ENCODE measurements around the gene PANK1. TPM values are rescaled to one million over a fixed set of nuclear protein-coding genes. Genes with fewer than 3 reads are reported as not detected.

PANK1 gene
- total RNA-seq, 4 donors from 2014 or later = 2.0 to 5.0 (median 3.6) TPM

DNA sequence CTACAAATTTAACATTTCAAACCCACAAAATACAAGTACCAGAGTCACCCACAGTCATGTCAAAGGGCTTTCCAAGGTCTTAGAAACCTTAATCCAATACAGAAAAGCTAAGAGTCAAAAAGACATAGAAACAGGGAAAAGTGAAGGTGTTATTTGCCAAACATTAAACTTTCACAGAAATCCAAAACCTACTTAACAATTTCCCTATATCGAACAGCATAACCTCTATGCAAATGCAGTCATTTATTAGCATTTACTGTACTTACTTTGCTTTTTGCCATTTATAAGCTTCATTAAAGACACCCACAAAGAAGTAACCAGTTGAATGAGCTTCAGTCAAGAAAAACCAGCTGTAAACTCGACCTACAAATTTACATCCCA lies 1.6 kb downstream of the PANK1 start:
- TF ChIP-seq EP300 (IDR thresholded peaks at IDR 0.05) (no peak), POLR2A (IDR thresholded peaks at IDR 0.05; ENCODE audit: low read depth) (no peak)
- TF ChIP-seq, protein P1, sequence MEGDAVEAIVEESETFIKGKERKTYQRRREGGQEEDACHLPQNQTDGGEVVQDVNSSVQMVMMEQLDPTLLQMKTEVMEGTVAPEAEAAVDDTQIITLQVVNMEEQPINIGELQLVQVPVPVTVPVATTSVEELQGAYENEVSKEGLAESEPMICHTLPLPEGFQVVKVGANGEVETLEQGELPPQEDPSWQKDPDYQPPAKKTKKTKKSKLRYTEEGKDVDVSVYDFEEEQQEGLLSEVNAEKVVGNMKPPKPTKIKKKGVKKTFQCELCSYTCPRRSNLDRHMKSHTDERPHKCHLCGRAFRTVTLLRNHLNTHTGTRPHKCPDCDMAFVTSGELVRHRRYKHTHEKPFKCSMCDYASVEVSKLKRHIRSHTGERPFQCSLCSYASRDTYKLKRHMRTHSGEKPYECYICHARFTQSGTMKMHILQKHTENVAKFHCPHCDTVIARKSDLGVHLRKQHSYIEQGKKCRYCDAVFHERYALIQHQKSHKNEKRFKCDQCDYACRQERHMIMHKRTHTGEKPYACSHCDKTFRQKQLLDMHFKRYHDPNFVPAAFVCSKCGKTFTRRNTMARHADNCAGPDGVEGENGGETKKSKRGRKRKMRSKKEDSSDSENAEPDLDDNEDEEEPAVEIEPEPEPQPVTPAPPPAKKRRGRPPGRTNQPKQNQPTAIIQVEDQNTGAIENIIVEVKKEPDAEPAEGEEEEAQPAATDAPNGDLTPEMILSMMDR (IDR thresholded peaks at IDR 0.05) = no peak
- peak overlapping the region; percentile 68 to 92 (median 73) for H3K4me3 ChIP-seq
- no peak for DNase-seq (ENCODE audit: extremely low spot score)
- intact Hi-C loops (cut with DNase I) = loop anchor here (2.0 kb wide), 1 partner anchor 57 kb away; the partner anchor contains the start of gene KIF20B
- no peaks in the 10 kb centered on the region for H3K27me3 ChIP-seq
- H3K36me3 ChIP-seq = no peaks in the 10 kb centered on the region
- 5% methylated on average over 2 of the region's 2 CpGs for WGBS
- peak overlapping the region; percentile 54 to 93 (median 88) for H3K27ac ChIP-seq (replicated peaks in 1 of 4)
- H3K4me1 ChIP-seq = peaks cover 12 to 25% (median 17%) of the 10 kb centered on the region in 4 donors
- H3K9me3 ChIP-seq = no peaks in the 10 kb centered on the region

DNA sequence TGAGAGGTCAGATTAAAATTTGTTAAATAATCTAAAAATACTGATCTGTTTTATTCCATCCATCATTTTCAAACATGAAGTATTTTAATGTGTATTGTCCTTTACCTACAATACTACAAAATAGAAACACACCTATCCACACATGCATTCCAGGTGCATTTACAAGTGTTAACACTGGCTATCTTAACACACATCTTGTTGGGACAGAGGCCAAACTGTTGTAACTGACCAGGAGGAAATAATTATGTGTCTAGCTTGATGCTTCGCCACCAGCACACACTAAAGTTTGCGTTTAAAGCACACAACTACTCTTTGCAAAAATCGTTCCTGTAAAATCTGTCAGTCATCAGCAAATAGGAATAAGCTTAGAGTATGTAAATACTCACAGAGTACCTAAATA lies 2.8 kb downstream of the PANK1 start:
- H3K27ac ChIP-seq (replicated peaks in 1 of 4) = no peak overlapping the region
- DNase-seq (ENCODE audit: extremely low spot score) = no peak
- H3K4me1 ChIP-seq = peaks cover 12 to 25% (median 17%) of the 10 kb centered on the region in 4 donors
- no peak for TF ChIP-seq POLR2A (IDR thresholded peaks at IDR 0.05; ENCODE audit: low read depth)
- H3K27me3 ChIP-seq = no peaks in the 10 kb centered on the region
- intact Hi-C loops (cut with DNase I) = loop anchor here (2.0 kb wide), 1 partner anchor 59 kb away; the partner anchor contains the start of gene KIF20B
- no peak overlapping the region for H3K4me3 ChIP-seq
- H3K9me3 ChIP-seq = no peaks in the 10 kb centered on the region
- no peaks in the 10 kb centered on the region for H3K36me3 ChIP-seq
- 81% methylated on average over 3 of the region's 3 CpGs for WGBS

DNA sequence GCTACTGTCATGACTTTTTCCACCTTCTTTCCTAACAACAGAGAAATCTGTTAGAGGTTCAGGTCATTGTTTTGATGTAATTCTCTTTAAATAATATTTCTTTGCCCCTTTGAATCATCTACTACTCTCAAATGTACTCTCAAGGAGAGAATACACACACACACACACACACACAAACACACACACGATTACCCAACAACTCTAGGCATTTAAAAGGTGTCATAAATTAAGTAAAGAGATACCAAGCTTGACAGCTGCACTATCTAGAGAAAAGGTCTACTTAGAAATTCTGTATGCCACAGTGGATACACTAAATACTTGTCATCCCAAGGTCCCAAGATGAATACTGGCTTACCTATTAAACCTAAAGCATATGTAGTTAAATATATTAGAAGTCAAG lies 4.8 kb downstream of the PANK1 start:
- Histone ChIP-seq H3K36me3 (no peaks in the 10 kb centered on the region), H3K27ac (replicated peaks in 1 of 4) (no peak overlapping the region), H3K4me1 (peaks cover 0 to 10% (median 5%) of the 10 kb centered on the region in 4 donors), H3K4me3 (no peak overlapping the region), H3K9me3 (no peaks in the 10 kb centered on the region), H3K27me3 (no peaks in the 10 kb centered on the region)
- TF ChIP-seq, protein P1 (IDR thresholded peaks at IDR 0.05) = no peak
- TF ChIP-seq POLR2A (IDR thresholded peaks at IDR 0.05; ENCODE audit: low read depth) (no peak), EP300 (IDR thresholded peaks at IDR 0.05) (no peak), POLR2AphosphoS5 (IDR thresholded peaks at IDR 0.05) (no peak)
- WGBS = 81% methylated on average over 1 of the region's 1 CpG
- DNase-seq (ENCODE audit: extremely low spot score) = no peak
- intact Hi-C loops (cut with DNase I) = no loop called here

DNA sequence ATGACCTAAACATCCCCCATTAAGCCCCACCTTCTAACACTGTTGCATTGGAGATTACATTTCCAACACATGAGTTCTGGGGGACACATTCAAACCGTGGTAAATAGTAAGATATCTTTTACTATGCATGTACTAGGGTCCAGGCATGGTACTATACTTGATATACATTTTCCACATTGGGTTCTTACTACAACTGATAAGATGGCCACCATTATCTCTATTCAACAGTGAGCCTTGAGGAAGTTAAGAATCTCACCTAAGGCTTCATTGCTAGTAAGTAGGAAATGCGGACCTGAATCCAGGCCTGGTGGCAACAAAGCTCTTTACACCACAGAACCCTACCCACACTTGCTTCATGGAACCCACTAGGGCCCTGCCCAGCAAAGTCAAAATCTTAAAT lies 5.7 kb downstream of the PANK1 start:
- no peaks in the 10 kb centered on the region for H3K9me3 ChIP-seq
- no peak for TF ChIP-seq EP300 (IDR thresholded peaks at IDR 0.05)
- no peak for TF ChIP-seq POLR2AphosphoS5 (IDR thresholded peaks at IDR 0.05)
- no peak for TF ChIP-seq POLR2A (IDR thresholded peaks at IDR 0.05; ENCODE audit: low read depth)
- TF ChIP-seq, protein P1 (IDR thresholded peaks at IDR 0.05) = no peak
- no peaks in the 10 kb centered on the region for H3K27me3 ChIP-seq
- no peak overlapping the region for H3K4me3 ChIP-seq
- peaks cover 0 to 10% (median 5%) of the 10 kb centered on the region in 4 donors for H3K4me1 ChIP-seq
- no peak for DNase-seq (ENCODE audit: extremely low spot score)
- peaks cover 0 to 3% (median under 1%) of the 10 kb centered on the region in 4 donors for H3K36me3 ChIP-seq
- intact Hi-C loops (cut with DNase I) = no loop called here
- 97% methylated on average over 2 of the region's 2 CpGs for WGBS
- no peak overlapping the region for H3K27ac ChIP-seq (replicated peaks in 1 of 4)

DNA sequence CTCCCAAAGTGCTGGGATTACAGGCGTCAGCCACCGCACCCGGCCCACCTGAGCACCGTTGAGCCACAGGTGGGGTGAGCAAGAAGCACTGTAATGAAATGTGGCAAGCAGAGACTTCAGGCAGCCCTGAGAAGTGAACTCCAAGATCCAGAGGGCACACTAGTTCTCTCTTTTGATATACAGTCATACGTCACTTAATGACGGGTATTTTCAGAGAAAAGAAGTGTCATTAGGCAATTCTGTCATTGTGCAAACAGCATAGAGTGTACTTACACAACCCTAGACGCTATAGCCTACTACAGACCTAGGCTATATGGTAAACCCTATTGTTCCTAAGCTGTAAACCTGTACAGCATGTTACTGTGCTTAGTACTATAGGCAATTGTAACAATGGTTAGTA lies 7.9 kb downstream of the PANK1 start:
- intact Hi-C loops (cut with DNase I) = no loop called here
- TF ChIP-seq, protein P1 (IDR thresholded peaks at IDR 0.05) = no peak
- Histone ChIP-seq H3K4me1 (no peaks in the 10 kb centered on the region), H3K4me3 (no peak overlapping the region), H3K27ac (replicated peaks in 1 of 4) (no peak overlapping the region), H3K36me3 (peaks cover 0 to 7% (median 3%) of the 10 kb centered on the region in 4 donors), H3K27me3 (no peaks in the 10 kb centered on the region), H3K9me3 (no peaks in the 10 kb centered on the region)
- DNase-seq (ENCODE audit: extremely low spot score) = no peak
- WGBS = 92% methylated on average over 4 of the region's 7 CpGs

Data from esophagus muscularis mucosa (tissue), 4 donors.